DOHH2 (cell line): ENCODE results near the gene ARMC9.

Source experiments
- CTCF ChIP-seq: fragments of 200-600 bp; sonication (generic); IDR thresholded peaks from one replicate; pipeline ENCODE4 v1.5.1; 2014; ENCODE audit warnings: antibody characterized with exemption, mild to moderate bottlenecking, low read depth, low read length; ENCODE audit not compliant: poor library complexity, severe bottlenecking
- EZH2phosphoT487 ChIP-seq: fragments of 200-600 bp; sonication (generic); IDR thresholded peaks from 2 replicates; pipeline ENCODE4 v1.6.1; 2017; ENCODE audit warnings: borderline replicate concordance, mild to moderate bottlenecking, antibody characterized with exemption, low read length, moderate library complexity, mixed read lengths

GRCh38 chr2:231185886-231186285 lies 12.5 kb upstream of the ARMC9 start:
- TF ChIP-seq CTCF (no peak), EZH2phosphoT487 (no peak)
